HG02884 (cell line): ENCODE measurements around the gene SORCS2.
"Not testable (repeated sequence)": the region's sequence is repeated elsewhere in the genome, so short reads cannot be mapped to it uniquely, and the experiment has no call there.

Experiments used
- ATAC-seq: cut with Tn5 transposase; IDR thresholded peaks from one replicate; pipeline ENCODE4 v1.9.1; 2021; ENCODE audit warnings: mild to moderate bottlenecking, moderate library complexity; ENCODE audit not compliant: unreplicated experiment

The SORCS2 gene

GRCh38 chr4:7433376-7434140, 241.2 kb downstream of the SORCS2 start:
- ATAC-seq = no peak

- ATAC-seq = no peak
Measured at GRCh38 chr4:7434141-7434765, 241.9 kb downstream of the SORCS2 start.

- ATAC-seq = no peak
Measured at GRCh38 chr4:7434766-7435150, 242.4 kb downstream of the SORCS2 start, which contains the start of gene PSAPL1. PSAPL1 (minus strand) TSS chr4:7434930; CDS start chr4:7434879, 51 bp downstream.

GRCh38 chr4:7435471-7436061, 243.2 kb downstream of the SORCS2 start:
- no peak for ATAC-seq

GRCh38 chr4:7436256-7436655, 243.9 kb downstream of the SORCS2 start:
- ATAC-seq = no peak

GRCh38 chr4:7439699-7440098, 247.4 kb downstream of the SORCS2 start:
- ATAC-seq = no peak

- no peak for ATAC-seq
Measured at GRCh38 chr4:7441201-7441600, 248.9 kb downstream of the SORCS2 start.

GRCh38 chr4:7442574-7443162, 250.3 kb downstream of the SORCS2 start:
- ATAC-seq = no peak

- ATAC-seq = no peak
Measured at GRCh38 chr4:7444314-7444713, 252.0 kb downstream of the SORCS2 start.

- ATAC-seq = no peak
Measured at GRCh38 chr4:7444731-7445130, 252.4 kb downstream of the SORCS2 start.

GRCh38 chr4:7447236-7447635, 254.9 kb downstream of the SORCS2 start:
- no peak for ATAC-seq

GRCh38 chr4:7448036-7448435, 255.7 kb downstream of the SORCS2 start:
- ATAC-seq = no peak

- ATAC-seq = no peak
Measured at GRCh38 chr4:7450775-7451433, 258.6 kb downstream of the SORCS2 start.

- no peak for ATAC-seq
Measured at GRCh38 chr4:7451434-7451789, 259.1 kb downstream of the SORCS2 start.

- no peak for ATAC-seq
Measured at GRCh38 chr4:7451800-7452199, 259.5 kb downstream of the SORCS2 start.

- ATAC-seq = not testable (repeated sequence)
Measured at GRCh38 chr4:7452802-7453201, 260.5 kb downstream of the SORCS2 start.

GRCh38 chr4:7457201-7458065, 265.1 kb downstream of the SORCS2 start:
- ATAC-seq = no peak

- ATAC-seq = no peak
Measured at GRCh38 chr4:7458066-7458425, 265.7 kb downstream of the SORCS2 start.

- ATAC-seq = no peak
Measured at GRCh38 chr4:7458477-7458876, 266.1 kb downstream of the SORCS2 start.

GRCh38 chr4:7459471-7459870, 267.1 kb downstream of the SORCS2 start:
- ATAC-seq = no peak
